Colonic mucosa (tissue), 4 donors: ENCODE results near the gene DNAI2. TPM values are rescaled to one million over a fixed set of nuclear protein-coding genes. Genes with fewer than 3 reads are reported as not detected.

ENCODE experiments used
- DNase-seq: peaks from one replicate; pipeline ENCODE4 v3.0.0-alpha.2; 2020
- H3K27ac ChIP-seq: fragments of 200-600 bp; one replicate; pipeline ENCODE4 v1.8.0; 2021
- H3K27me3 ChIP-seq: fragments of 200-600 bp; one replicate; pipeline ENCODE4 v1.8.0; 2021
- H3K36me3 ChIP-seq: fragments of 200-600 bp; one replicate; pipeline ENCODE4 v1.8.0; 2021
- H3K4me1 ChIP-seq: fragments of 200-600 bp; one replicate; pipeline ENCODE4 v1.8.0; 2021; ENCODE audit warnings: mild to moderate bottlenecking
- H3K4me3 ChIP-seq: fragments of 200-600 bp; one replicate; pipeline ENCODE4 v1.8.0; 2021
- H3K9ac ChIP-seq, 2 donors: one replicate each; pipeline ENCODE4 v1.7.0; 2013; ENCODE audit warnings: control low read depth in 2 of 2, low read depth in 2 of 2, low read length in 2 of 2
- H3K9me3 ChIP-seq: fragments of 200-600 bp; one replicate; pipeline ENCODE4 v1.8.0; 2021
- CTCF ChIP-seq: fragments of 200-600 bp; IDR thresholded peaks from one replicate; pipeline ENCODE4 v1.8.0; 2022; ENCODE audit warnings: antibody characterized with exemption, mild to moderate bottlenecking
- intact Hi-C: fragments of 100-400 bp; cut with DNase I; formaldehyde crosslinking; loops from one replicate; pipeline ENCODE4 v1.14.1; 2022
- total RNA-seq, 2 donors: library from RNA; stranded (reverse); fragmentation: NEBNext Ultra II Directional in 1 of 2; extraction: Animal tissue kit (Norgen Biotek cat#: 25700) in 1 of 2; gene quantifications; one replicate each; pipeline ENCODE4 v1.2.1, GENCODE V29; 2021
- donor health status: healthy.
- donor health status: DM: no; HTN: no; CAD: no.
- donor health status: DM: no; HTN: no; CAD: no.

Gene DNAI2
- total RNA-seq, 2 donors from 2014 or later: not detected

- Histone ChIP-seq H3K9me3 (no peaks in the 10 kb centered on the region), H3K36me3 (no peaks in the 10 kb centered on the region), H3K27me3 (no peaks in the 10 kb centered on the region), H3K4me3 (no peak overlapping the region), H3K9ac (no peak overlapping the region), H3K27ac (no peak overlapping the region), H3K4me1 (no peaks in the 10 kb centered on the region)
- intact Hi-C loops: no loop called here
- TF ChIP-seq CTCF: no peak
- no peak for DNase-seq
These were observed 38.1 kb upstream of the DNAI2 start for GRCh38 chr17:74235911-74236371.

- no peak overlapping the region for H3K9ac ChIP-seq
- no peaks in the 10 kb centered on the region for H3K36me3 ChIP-seq
- H3K27ac ChIP-seq: no peak overlapping the region
- no peak for TF ChIP-seq CTCF
- H3K4me3 ChIP-seq: no peak overlapping the region
- no peaks in the 10 kb centered on the region for H3K27me3 ChIP-seq
- no peaks in the 10 kb centered on the region for H3K9me3 ChIP-seq
- no peak for DNase-seq
- intact Hi-C loops: no loop called here
- no peaks in the 10 kb centered on the region for H3K4me1 ChIP-seq
These were observed 36.7 kb upstream of the DNAI2 start for GRCh38 chr17:74237321-74237720.

GRCh38 chr17:74239172-74239571 is 34.9 kb upstream of the DNAI2 start:
- H3K27me3 ChIP-seq: no peaks in the 10 kb centered on the region
- no peak overlapping the region for H3K27ac ChIP-seq
- TF ChIP-seq CTCF: no peak
- H3K9ac ChIP-seq: no peak overlapping the region
- intact Hi-C loops: no loop called here
- H3K4me1 ChIP-seq: no peaks in the 10 kb centered on the region
- no peak overlapping the region for H3K4me3 ChIP-seq
- no peaks in the 10 kb centered on the region for H3K9me3 ChIP-seq
- peak; percentile 25 for DNase-seq
- H3K36me3 ChIP-seq: no peaks in the 10 kb centered on the region

- intact Hi-C loops: no loop called here
- no peak for TF ChIP-seq CTCF
- Histone ChIP-seq H3K27ac (no peak overlapping the region), H3K36me3 (no peaks in the 10 kb centered on the region), H3K4me3 (no peak overlapping the region), H3K9ac (no peak overlapping the region), H3K9me3 (no peaks in the 10 kb centered on the region), H3K27me3 (no peaks in the 10 kb centered on the region), H3K4me1 (no peaks in the 10 kb centered on the region)
- no peak for DNase-seq
These were observed 33.3 kb upstream of the DNAI2 start for GRCh38 chr17:74240618-74241205.

- Histone ChIP-seq H3K27ac (no peak overlapping the region), H3K9me3 (no peaks in the 10 kb centered on the region)
- no peak for DNase-seq
These were observed 32.6 kb upstream of the DNAI2 start for GRCh38 chr17:74241431-74241830.

More at GRCh38 chr17:74241431-74241830, 32.6 kb upstream of the DNAI2 start:
- Histone ChIP-seq H3K27me3 (no peaks in the 10 kb centered on the region), H3K4me3 (no peak overlapping the region), H3K9ac (peak overlapping the region in 1 of 2 donors; percentile 12), H3K36me3 (no peaks in the 10 kb centered on the region), H3K4me1 (no peaks in the 10 kb centered on the region)
- intact Hi-C loops: no loop called here
- TF ChIP-seq CTCF: no peak
